ENCODE results near the gene MICB. TPM values are rescaled to one million over a fixed set of nuclear protein-coding genes. Genes with fewer than 3 reads are reported as not detected.

The MICB gene
- total RNA-seq, 1 experiment from 2014 or later, result 21.7 TPM

DNA sequence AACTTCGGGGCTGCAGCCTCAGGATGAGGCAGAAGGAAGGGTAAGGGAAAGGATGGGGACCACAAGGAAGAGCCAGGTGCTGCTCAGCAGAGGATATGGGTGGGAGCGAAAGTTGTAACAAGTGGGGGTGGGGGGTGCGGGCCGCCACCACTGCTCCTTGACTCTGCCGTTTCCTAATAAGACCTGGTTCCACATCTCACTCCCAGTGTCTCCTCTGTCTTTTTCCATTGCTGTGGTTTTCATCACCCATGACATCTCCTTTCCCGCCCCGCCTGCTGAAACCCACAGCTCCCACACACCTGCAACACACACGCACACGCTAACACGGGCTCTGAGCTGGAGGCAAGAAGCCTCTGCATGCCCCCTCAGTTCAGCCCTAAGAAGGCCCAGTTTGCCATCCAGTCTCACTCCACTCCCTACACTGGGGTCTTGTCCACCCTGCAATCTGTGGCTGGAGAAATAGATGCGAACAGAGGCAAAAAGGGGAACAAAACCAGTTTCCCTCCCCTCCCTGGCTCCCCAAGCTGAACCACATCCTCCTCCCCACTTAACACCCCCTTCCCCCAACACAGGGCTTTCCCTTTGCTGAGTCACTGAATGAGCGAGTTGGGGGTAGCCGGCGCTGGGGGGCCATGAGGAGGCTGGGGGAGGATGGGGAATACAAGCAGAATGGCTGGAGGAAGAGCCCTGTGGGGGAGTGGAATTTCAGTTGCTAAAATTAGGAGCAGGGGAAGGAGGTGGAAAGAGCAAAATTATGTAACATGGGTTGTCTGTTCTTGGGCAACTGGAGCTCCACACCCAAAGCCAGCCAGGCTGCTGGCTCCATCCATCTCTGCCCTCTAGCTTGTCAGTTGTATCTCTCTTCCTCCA, 60.9 kb downstream of the MICB start:
- H3K4me2 ChIP-seq (ENCODE audit: low read length), result peak overlapping the region; percentile 72; the same call in 1 of the 2 replicates
- H3K27me3 ChIP-seq (ENCODE audit: insufficient read depth, low read length), result no peaks in the 10 kb centered on the region
- CTCF ChIA-PET, result no interaction called here
- no peaks in the 10 kb centered on the region for H4K20me1 ChIP-seq (ENCODE audit: insufficient read depth)
- H3K9me3 ChIP-seq (ENCODE audit: control insufficient read depth in 1 of 2, insufficient read depth in 1 of 2, low read depth in 1 of 2, low read length in 2 of 2), result no peaks in the 10 kb centered on the region
- peaks cover 5 to 24% of the 10 kb centered on the region in 2 experiments; a peak in 3 of 4 replicates for H3K4me1 ChIP-seq (ENCODE audit: control insufficient read depth in 1 of 2, insufficient read depth in 2 of 2, low read length in 2 of 2)
- peaks cover 6% of the 10 kb centered on the region; the same call in 1 of the 2 replicates for H3K79me2 ChIP-seq (ENCODE audit: insufficient read depth, low read length)
- peaks cover 19 to 20% of the 10 kb centered on the region in 2 experiments for H3K36me3 ChIP-seq (ENCODE audit: control insufficient read depth in 1 of 2, insufficient read depth in 2 of 2, low read length in 2 of 2)
- TF ChIP-seq RAD21 (IDR thresholded peaks at IDR 0.05; ENCODE audit: low read depth) (no peak), CEBPB (IDR thresholded peaks at IDR 0.05; ENCODE audit: low read depth) (no peak), EZH2phosphoT487 (IDR thresholded peaks at IDR 0.05; ENCODE audit: borderline replicate concordance) (no peak), TCF7L2 (IDR thresholded peaks at IDR 0.05; ENCODE audit: borderline replicate concordance, extremely low read depth, insufficient read depth, insufficient read length) (no peak), ZNF274 (IDR thresholded peaks at IDR 0.05; ENCODE audit: low read depth, low read length) (no peak), FOSL1 (IDR thresholded peaks at IDR 0.05; ENCODE audit: low read depth) (no peak), ELF1 (IDR thresholded peaks at IDR 0.05; ENCODE audit: borderline replicate concordance, low read depth) (no peak), REST (IDR thresholded peaks at IDR 0.05; ENCODE audit: low read depth) (no peak), YY1 (IDR thresholded peaks at IDR 0.05; ENCODE audit: extremely low read depth, insufficient replicate concordance, low read depth, low read length) (no peak), CBX3 (IDR thresholded peaks at IDR 0.05; ENCODE audit: low read depth) (no peak), POLR2A (IDR thresholded peaks at IDR 0.05; ENCODE audit: borderline replicate concordance, extremely low read depth, insufficient read depth, insufficient read length) (no peak), EGR1 (IDR thresholded peaks at IDR 0.05; ENCODE audit: low read depth) (no peak), ZFX (IDR thresholded peaks at IDR 0.05) (no peak), SP1 (IDR thresholded peaks at IDR 0.05; ENCODE audit: low read depth) (no peak)
- no peaks in the 10 kb centered on the region for H3K9me2 ChIP-seq (ENCODE audit: insufficient read depth)
- BruUV-seq (replicated peaks), result no TSS peak
- no peak overlapping the region for H2AFZ ChIP-seq (ENCODE audit: low read depth, low read length, poor library complexity, severe bottlenecking)
- ATAC-seq, result no peak
- intact Hi-C loops (cut with micrococcal nuclease), result no loop called here
- no peak overlapping the region for H3K27ac ChIP-seq (ENCODE audit: low read depth, low read length)
- POLR2A ChIA-PET, result no interaction called here
- no peak for DNase-seq (ENCODE audit: low read depth, low spot score)
- H3K4me3 ChIP-seq (replicated peaks in 1 of 2; ENCODE audit: low read depth in 1 of 2, low read length in 2 of 2), result no peak overlapping the region
- RAD21 ChIA-PET (ENCODE audit: low non-redundant PET in 1 of 2, low total read pairs in 2 of 2, uncharacterized antibody in 2 of 2, unreplicated experiment in 2 of 2), result no interaction called here
- no peak overlapping the region for H3K9ac ChIP-seq (ENCODE audit: low read length)

All from HCT116 (cell line).